ENCODE results near the gene ZDHHC22. TPM values are rescaled to one million over a fixed set of nuclear protein-coding genes. Genes with fewer than 3 reads are reported as not detected.

The ZDHHC22 gene
- total RNA-seq, 1 experiment from 2014 or later: not detected

DNA sequence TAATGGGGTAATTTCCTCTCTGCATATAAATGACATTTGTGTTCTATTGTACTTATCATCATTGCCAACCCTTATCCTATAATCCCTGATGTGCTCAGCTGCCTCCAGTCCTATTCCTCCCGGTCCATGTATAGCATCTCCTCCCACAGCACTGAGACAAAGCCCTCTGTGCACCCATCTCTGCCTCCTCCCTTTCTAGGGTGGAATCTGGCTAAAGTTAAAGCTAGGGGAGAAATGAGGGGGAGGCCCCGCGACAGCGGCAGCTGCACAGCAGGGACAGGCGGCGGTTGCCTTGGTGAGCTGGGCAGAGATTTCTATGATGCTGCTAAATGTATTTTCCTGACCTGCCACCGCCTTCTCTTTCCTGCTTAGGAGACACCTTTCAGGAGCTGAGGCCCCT, 12.8 kb upstream of the ZDHHC22 start:
- Histone ChIP-seq H3K27ac (no peak overlapping the region), H4K20me1 (ENCODE audit: insufficient read depth) (no peaks in the 10 kb centered on the region), H3K4me1 (replicated peaks; ENCODE audit: insufficient read depth) (no peaks in the 10 kb centered on the region), H3K36me3 (ENCODE audit: low read depth) (no peaks in the 10 kb centered on the region), H3F3A (ENCODE audit: insufficient read depth, low read depth) (no peaks in the 10 kb centered on the region; the same call in 1 of the 2 replicates), H3K9me3 (ENCODE audit: insufficient read depth, low read depth) (no peaks in the 10 kb centered on the region), H2AFZ (no peak overlapping the region), H3K4me2 (no peak overlapping the region), H3K9me2 (ENCODE audit: insufficient read depth) (no peaks in the 10 kb centered on the region), H3K27me3 (ENCODE audit: insufficient read depth, low read depth) (peaks cover 52% of the 10 kb centered on the region), H3K4me3 (no peak overlapping the region), H3K79me2 (ENCODE audit: low read depth) (no peaks in the 10 kb centered on the region)
- DNase-seq: no peak
- POLR2A ChIA-PET (ENCODE audit: unreplicated experiment): no interaction called here
- CTCF ChIA-PET: no interaction called here
- intact Hi-C loops (cut with micrococcal nuclease; ENCODE audit: unreplicated experiment): loop anchor here (5.0 to 10.0 kb wide), 2 partner anchors 303 to 550 kb away; partner anchors contain the start of genes AHSA1, ALKBH1, SLIRP and VIPAS39
- TF ChIP-seq EZH2 (IDR thresholded peaks at IDR 0.05; ENCODE audit: low read depth): no peak
- TF ChIP-seq, protein P1, sequence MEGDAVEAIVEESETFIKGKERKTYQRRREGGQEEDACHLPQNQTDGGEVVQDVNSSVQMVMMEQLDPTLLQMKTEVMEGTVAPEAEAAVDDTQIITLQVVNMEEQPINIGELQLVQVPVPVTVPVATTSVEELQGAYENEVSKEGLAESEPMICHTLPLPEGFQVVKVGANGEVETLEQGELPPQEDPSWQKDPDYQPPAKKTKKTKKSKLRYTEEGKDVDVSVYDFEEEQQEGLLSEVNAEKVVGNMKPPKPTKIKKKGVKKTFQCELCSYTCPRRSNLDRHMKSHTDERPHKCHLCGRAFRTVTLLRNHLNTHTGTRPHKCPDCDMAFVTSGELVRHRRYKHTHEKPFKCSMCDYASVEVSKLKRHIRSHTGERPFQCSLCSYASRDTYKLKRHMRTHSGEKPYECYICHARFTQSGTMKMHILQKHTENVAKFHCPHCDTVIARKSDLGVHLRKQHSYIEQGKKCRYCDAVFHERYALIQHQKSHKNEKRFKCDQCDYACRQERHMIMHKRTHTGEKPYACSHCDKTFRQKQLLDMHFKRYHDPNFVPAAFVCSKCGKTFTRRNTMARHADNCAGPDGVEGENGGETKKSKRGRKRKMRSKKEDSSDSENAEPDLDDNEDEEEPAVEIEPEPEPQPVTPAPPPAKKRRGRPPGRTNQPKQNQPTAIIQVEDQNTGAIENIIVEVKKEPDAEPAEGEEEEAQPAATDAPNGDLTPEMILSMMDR (conservative IDR thresholded peaks at IDR 0.05): no peak
- BruUV-seq (replicated peaks): no TSS peak

GRCh38 chr14:77153802-77154201, 12.2 kb upstream of the ZDHHC22 start:
- H3K4me1 ChIP-seq (replicated peaks; ENCODE audit: insufficient read depth): no peaks in the 10 kb centered on the region
- TF ChIP-seq EZH2 (IDR thresholded peaks at IDR 0.05; ENCODE audit: low read depth): no peak
- TF ChIP-seq, protein P1 (conservative IDR thresholded peaks at IDR 0.05): no peak
- H3K4me3 ChIP-seq: no peak overlapping the region
- BruUV-seq (replicated peaks): no TSS peak
- no peaks in the 10 kb centered on the region for H3K9me3 ChIP-seq (ENCODE audit: insufficient read depth, low read depth)
- no peak for DNase-seq
- H3K4me2 ChIP-seq: no peak overlapping the region
- no peak overlapping the region for H2AFZ ChIP-seq
- no peaks in the 10 kb centered on the region for H4K20me1 ChIP-seq (ENCODE audit: insufficient read depth)
- H3K36me3 ChIP-seq (ENCODE audit: low read depth): no peaks in the 10 kb centered on the region
- peaks cover 50% of the 10 kb centered on the region for H3K27me3 ChIP-seq (ENCODE audit: insufficient read depth, low read depth)
- no peaks in the 10 kb centered on the region for H3K9me2 ChIP-seq (ENCODE audit: insufficient read depth)
- no peak overlapping the region for H3K27ac ChIP-seq
- ChIA-PET CTCF (interaction anchor here (1.1 to 3.4 kb wide), 2 partner anchors 162 to 279 kb away, joined by 5 to 62 read pairs; no protein-coding TSS in a partner anchor), POLR2A (ENCODE audit: unreplicated experiment) (no interaction called here)
- no peaks in the 10 kb centered on the region for H3K79me2 ChIP-seq (ENCODE audit: low read depth)
- intact Hi-C loops (cut with micrococcal nuclease; ENCODE audit: unreplicated experiment): loop anchor here (5.0 to 10.0 kb wide), 2 partner anchors 303 to 551 kb away; partner anchors contain the start of genes AHSA1, ALKBH1, SLIRP and VIPAS39
- H3F3A ChIP-seq (ENCODE audit: insufficient read depth, low read depth): no peaks in the 10 kb centered on the region; the same call in 1 of the 2 replicates

DNA sequence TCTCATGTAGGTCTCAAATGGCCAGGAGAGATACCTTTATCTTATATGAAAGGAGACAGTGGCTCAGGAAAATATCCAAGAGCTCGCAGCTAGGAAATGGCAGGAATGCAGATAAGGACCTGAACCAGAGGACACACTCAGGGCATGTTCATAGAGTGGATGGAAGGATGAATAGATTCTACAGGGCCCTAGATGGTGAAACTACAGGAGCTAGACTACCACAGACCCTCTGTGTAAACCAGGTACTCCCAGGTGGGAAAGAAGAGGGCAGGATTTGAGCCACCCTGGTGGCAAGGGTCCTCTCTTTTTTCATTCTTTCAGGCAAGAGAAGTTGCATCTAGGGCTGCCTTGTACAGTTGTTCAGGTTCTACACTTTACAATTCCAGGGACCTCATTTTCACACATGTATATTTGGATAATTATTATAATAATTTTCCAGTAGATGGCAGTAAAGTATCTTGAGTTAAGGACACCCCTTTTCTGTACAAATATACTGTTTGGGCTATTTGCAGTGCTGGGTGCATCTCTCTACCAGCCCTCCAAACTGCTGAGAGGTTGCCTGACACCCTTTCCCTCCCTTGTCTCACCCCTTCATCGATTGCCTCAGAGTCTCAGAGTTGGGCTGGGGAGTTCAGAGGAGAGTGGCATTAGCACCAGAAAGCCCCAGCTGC, 10.5 kb upstream of the ZDHHC22 start:
- peak; percentile 31 to 66 for DNase-seq
- H3K4me2 ChIP-seq: no peak overlapping the region

More for the DNA sequence above, 10.5 kb upstream of the ZDHHC22 start:
- no peaks in the 10 kb centered on the region for H3K36me3 ChIP-seq (ENCODE audit: low read depth)
- intact Hi-C loops (cut with micrococcal nuclease; ENCODE audit: unreplicated experiment): loop anchor here (1.0 to 10.0 kb wide), 7 partner anchors 58 to 553 kb away; partner anchors contain the start of genes AHSA1, ALKBH1, SLIRP and VIPAS39
- no peak for TF ChIP-seq EZH2 (IDR thresholded peaks at IDR 0.05; ENCODE audit: low read depth)
- TF ChIP-seq, protein P1 (conservative IDR thresholded peaks at IDR 0.05): peak; percentile 70
- no peaks in the 10 kb centered on the region for H3K79me2 ChIP-seq (ENCODE audit: low read depth)
- ChIA-PET CTCF (interaction anchor here (0.6 to 3.4 kb wide), 26 partner anchors 12 to 442 kb away, joined by 3 to 62 read pairs (median 4); no protein-coding TSS in a partner anchor), POLR2A (ENCODE audit: unreplicated experiment) (interaction anchor here (0.7 to 1.0 kb wide), 3 partner anchors 164 to 1004 kb away, joined by 4 to 9 read pairs (median 6); no protein-coding TSS in a partner anchor)
- no peaks in the 10 kb centered on the region for H4K20me1 ChIP-seq (ENCODE audit: insufficient read depth)
- H2AFZ ChIP-seq: no peak overlapping the region
- H3K4me1 ChIP-seq (replicated peaks; ENCODE audit: insufficient read depth): no peaks in the 10 kb centered on the region
- no peak overlapping the region for H3K4me3 ChIP-seq
- BruUV-seq (replicated peaks): no TSS peak
- no peak overlapping the region for H3K27ac ChIP-seq
- H3K27me3 ChIP-seq (ENCODE audit: insufficient read depth, low read depth): peaks cover 52% of the 10 kb centered on the region
- H3K9me3 ChIP-seq (ENCODE audit: insufficient read depth, low read depth): no peaks in the 10 kb centered on the region
- H3K9me2 ChIP-seq (ENCODE audit: insufficient read depth): no peaks in the 10 kb centered on the region
- no peaks in the 10 kb centered on the region; the same call in 1 of the 2 replicates for H3F3A ChIP-seq (ENCODE audit: insufficient read depth, low read depth)

Data from PC-9 (cell line).